Dermis microvascular lymphatic vessel endothelial cell (primary cell): Measurements from ENCODE around the gene C5AR2. TPM values are rescaled to one million over a fixed set of nuclear protein-coding genes. Genes with fewer than 3 reads are reported as not detected.
"Not testable (repeated sequence)": the region's sequence is repeated elsewhere in the genome, so short reads cannot be mapped to it uniquely, and the experiment has no call there.

Source experiments
- DNase-seq, 2 donors: peaks; one replicate each; pipeline versions ENCODE4 v3.0.0 to v3.0.0-alpha.2; 2010; ENCODE audit warnings: low read depth in 2 of 2
- total RNA-seq: library from RNA; depleted of rRNA; stranded (reverse); fragments of >200 nt; gene quantifications from 2 replicates; pipeline ENCODE4 v1.2.1, GENCODE V29; 2014

C5AR2 gene
- total RNA-seq = 0.13 TPM in 2 replicates

DNA sequence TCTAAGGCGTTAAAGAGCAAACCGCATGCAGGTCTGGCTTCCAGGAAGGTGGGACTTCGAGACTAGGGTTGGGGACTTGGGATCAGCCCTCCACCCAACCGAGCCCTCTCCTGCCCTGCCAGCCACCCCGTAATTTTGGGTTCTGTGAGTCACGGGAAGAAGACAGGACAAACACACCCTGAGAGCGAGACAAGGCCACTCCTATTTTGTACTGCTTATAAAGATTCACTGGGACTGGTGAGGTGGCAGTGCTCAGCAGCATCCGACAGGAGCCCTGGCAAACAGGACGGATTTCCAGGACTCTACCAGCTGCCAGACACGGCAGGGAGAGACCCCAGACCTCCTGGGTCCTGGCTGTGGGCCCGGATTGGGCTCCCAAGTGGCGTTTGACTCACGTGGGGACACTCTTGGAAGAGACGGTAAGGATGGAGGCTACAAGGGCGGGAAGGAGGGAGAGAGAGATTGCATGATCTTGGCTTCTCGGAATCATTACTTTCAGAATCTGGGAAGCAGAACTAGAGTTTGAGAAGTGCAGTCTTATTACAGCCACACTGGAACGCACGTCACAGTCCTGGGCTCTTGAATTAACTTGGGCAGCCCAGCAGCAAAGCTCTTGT lies at the start of gene C5AR2:
TSS of gene C5AR2 (plus strand) at position 245 of the 617 bp plus-strand sequence. CDS start 8,625 bp downstream, outside the sequence.
- no peak for DNase-seq

DNA sequence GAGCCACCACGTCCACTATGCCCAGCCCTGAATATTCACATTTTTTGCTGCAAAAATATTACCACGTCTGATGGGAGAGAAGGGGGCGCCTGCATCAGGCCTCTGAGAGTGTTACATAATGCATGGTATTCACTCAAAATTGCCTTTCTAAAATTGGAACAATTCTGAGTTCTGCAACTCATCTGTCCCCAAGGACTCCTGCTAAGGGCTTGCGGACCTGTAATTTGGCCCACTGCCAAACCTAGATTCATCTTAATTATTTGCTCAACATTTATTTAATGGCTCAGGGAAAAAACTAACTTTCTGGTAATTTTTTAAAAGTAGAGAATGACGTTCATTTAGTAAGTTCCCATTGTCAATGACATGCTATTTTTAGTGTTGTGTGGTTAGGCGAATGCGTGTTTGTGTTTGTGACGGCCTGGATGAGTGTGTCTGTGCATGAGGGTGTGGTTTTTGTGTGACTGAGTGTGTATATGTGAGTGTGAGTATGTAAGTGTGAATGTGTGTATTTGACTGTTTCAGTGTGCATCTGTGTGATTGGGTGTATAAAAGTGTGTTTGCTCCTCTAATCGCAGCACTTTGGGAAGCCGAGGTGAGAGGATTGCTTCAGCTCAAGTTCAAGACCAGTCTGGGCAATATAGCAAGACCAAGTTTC lies 48.4 kb upstream of the C5AR2 start:
- no peak for DNase-seq

DNA sequence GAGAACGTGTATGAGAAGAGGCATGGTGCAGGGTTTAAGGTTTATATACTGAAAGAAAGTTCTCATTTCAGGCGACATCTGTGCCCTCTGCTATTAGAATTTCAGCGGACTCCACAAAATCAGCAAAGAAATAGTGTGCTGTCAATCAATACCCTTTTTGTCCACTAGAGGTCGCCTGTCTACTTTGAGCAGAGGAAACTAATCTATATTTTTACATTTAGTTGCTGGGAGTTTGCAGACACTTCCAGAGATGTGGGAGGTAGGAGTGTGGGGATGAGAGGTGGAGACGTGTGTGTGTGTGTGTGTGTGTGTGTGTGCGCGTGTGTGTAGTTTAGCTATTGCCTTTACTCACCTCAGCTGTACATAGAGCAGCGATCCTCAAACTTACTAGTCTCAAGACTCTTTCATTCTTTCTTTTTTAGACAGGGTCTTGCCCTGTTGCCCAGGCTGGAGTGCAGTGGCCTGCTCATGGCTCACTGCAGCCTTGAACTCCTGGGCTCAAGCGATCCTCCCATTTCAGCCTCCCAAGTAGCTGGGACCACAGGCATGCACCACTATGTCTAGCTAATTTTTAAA lies 47.6 kb upstream of the C5AR2 start:
- DNase-seq = peak; percentile 52 to 59

DNA sequence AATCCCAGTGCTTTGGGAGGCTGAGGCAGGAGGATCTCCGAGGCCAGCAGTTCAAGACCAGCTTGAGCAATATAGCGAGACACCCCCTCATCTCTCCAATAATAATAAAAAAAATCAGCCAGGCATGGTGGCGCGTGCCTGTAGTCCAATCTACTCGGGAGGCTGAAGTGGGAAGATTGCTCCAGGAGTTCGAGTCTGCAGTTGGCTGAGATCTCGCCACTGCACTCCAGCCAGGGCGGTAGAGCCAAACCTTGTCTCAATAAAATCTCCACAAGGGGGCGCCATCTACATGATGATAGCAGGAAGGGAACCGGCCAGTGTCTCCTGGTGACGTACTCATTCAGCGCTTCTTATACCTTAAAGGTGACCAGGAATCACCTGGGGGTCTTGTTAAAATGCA lies 35.9 kb upstream of the C5AR2 start:
- peak; percentile 61 to 83 for DNase-seq

DNA sequence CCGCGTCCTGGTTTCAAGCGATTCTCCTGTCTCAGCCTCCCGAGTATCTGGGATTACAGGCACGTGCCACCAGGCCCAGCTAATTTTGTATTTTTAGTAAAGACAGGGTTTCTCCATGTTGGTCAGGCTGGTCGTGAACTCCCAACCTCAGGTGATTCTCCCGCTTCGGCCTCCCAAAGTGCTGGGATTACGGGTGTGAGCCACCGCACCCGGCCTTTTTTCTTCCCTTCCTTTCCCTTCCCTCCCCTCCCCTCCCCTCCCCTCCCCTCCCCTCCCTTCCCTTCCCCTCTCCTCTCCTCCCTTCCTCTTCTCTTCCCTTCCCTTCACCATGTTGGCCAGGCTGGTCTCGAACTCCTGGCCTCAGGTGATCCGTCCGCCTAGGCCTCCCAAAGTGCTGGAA lies 31.1 kb upstream of the C5AR2 start:
- not testable (repeated sequence) for DNase-seq

DNA sequence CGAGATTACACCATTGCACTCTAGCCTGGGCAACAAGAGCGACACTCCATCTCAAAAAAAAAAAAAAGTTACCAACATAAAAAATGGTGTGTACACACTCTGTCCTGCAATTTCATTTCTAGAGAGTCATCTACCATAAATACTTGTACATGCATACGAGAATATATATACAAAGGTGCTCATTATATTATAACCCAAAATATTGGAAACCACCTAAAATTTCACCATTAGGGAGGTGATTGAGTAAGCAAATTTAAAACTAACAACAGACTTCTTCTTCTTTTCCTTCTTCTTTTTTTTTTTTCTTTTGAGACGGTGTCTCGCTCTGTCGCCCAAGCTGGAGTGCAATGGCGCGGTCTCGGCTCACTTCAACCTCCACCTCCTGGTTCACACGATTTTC lies 29.7 kb upstream of the C5AR2 start:
- no peak for DNase-seq

DNA sequence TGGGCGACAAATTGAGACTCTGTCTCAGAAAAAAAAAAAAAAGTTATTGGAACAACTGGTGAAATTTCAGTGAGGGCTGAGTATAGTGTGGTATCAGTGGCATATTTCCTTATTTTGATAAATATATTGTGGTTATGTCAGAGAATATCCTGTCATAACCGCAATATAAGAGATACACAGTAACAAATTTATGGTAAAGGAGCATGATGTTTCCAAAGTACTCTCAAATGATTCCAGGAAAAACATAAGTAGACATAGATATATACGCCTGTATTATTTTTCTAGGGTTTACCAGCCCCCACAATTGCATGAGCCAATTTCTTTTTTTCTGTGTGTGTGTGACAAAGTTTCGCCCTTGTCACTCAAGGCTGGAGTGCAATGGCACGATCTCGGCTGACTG lies 28.0 kb upstream of the C5AR2 start:
- DNase-seq = no peak

DNA sequence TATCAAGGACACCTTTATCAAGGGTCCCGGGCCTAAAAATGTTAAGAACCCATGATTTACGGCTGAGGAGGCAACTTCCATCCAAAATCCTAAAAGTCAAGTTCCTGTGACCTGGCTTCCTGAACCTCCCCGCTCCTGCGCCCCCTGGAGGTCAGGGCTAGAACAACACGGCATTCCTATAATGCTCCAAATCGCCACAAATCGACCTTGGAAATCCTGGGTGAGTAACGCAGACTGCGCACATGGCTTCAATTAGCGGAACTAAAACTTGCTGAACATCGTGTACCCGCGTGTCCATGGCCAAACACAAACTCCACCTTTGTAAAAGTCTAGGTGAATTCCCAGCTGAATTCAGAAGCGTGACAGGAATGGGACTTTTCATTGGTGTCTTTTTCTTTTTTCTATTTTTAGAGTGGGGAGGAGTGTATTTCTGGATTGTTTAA lies 26.6 kb upstream of the C5AR2 start:
- DNase-seq = peak in 1 of 2 donors; percentile 50

DNA sequence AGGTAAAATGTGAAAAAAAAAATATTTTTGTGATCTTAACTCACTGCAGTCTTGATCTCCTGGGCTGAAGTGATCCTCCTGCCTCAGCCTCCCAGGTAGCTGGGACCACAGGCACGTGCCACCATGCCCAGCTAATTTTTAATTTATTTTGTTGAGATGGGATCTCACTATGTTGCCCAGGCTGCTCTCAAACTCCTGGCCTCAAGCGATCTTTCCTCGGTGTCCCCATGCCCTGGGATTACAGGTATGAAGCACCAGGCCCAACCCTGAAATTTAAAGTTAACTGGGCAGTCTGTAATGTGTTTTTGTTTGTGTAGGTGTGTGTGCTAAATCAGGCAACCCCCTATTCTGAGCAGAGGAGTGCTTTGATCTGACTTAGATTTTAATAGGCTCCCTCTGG lies 25.7 kb upstream of the C5AR2 start:
- DNase-seq = no peak

DNA sequence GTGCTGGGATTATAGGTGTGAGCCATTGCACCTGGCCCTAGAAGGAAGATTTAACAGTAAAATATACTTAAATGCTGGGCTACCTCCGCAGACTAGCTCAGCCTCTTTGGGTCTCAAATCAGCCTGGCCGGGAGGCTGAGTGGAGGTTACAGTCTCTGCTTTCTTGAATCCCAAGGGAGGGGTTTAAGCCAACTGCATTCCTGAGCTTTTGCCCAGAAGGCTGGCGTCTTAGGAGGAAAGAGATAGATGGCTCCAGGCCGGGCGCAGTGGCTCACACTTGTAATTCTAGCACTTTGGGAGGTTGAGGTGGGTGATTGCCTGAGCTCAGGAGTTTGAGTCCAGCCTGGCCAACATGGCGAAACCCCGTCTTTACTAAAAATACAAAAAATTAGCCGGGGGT lies 22.9 kb upstream of the C5AR2 start:
- no peak for DNase-seq

DNA sequence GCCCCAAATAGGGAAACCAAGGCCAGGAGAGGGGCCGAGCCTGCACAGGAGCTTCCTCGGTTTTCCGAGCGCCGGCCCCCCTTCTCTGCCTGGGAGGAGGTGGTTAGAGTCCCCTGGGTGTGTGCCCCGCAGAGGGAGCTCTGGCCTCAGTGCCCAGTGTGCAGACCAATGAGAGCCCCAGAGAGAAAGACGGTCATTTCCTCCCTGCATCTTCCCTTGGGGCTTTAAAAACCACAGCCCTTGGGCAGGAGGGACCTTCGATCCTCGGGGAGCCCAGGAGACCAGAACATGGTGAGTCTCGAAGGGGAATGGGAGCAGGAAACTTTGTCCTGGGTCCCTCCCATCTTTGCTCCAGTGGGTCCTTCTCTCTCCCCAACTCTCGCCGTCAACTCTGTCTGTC lies 22.4 kb upstream of the C5AR2 start, which contains the start of gene C5AR1:
TSS of gene C5AR1 (plus strand) at position 254 of the 400 bp plus-strand sequence. CDS start at position 289, 35 bp downstream.
- DNase-seq = no peak

DNA sequence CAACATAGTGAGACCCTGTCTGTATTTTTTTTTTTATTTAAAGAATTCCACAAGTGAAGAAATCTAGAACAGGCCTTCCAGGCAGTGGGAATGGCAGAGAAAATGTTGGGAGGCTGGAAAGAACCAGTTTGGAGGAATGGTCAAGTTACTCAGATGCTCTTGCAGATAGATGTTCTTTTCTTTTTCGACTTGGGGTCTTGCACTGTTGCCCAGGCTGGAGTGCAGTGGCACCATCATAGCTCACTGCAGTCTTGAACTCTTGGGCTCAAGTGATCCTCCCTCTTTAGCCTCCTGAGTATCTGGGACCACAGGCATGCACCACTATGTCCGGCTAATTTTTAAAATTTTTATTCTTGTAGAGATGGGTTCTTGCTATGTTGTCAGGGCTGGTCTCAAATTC lies 21.7 kb upstream of the C5AR2 start:
- DNase-seq = no peak

DNA sequence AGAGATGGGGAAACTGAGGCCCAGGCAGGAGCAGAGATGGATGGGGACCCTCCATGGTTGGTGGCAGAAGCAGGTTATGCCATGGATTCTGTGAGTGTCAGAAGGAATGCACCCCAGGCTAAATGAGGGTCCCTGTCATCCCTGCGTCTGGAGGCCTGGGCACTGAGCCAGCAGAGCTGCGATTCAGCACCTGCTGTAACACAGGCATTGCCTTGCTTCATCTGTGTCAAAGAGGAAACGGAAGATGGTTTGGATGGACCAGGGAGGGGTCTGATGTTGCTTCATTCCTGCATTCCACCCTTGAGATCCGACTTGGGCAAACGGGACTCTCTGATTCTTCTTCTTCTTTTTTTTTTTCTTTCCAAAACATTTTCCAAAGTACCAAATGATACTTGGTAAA lies 21.2 kb upstream of the C5AR2 start:
- DNase-seq = no peak

DNA sequence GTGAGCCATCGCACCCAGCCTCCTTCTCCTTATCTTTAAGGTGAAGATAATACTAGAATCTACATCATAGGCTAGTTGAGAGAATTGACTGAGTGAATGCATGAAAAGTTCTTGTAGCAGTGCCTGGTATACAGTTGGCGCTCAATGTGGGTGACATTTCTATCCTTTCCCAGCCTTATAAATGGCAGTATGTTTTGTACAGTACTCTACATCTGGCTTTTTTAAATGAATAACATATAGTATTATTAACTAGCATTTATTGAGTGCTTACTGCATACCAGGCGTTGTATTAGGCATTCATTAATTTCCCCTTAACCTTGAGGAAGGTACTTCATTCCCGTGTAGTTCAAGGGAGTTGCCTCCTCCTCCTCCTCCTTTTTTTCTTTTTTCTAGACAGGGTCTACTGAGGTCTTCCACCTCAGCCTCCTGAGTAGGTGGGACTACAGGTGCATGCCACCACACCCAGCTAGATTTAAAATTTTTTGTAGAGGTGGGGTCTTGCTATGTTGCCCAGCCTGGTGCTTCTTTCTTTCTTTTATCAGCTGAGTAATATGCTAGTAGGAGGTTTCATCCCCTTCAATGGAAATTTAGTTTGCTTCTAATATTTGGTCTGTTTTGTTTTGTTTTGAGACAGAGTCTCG lies 19.5 kb upstream of the C5AR2 start:
- DNase-seq = no peak

DNA sequence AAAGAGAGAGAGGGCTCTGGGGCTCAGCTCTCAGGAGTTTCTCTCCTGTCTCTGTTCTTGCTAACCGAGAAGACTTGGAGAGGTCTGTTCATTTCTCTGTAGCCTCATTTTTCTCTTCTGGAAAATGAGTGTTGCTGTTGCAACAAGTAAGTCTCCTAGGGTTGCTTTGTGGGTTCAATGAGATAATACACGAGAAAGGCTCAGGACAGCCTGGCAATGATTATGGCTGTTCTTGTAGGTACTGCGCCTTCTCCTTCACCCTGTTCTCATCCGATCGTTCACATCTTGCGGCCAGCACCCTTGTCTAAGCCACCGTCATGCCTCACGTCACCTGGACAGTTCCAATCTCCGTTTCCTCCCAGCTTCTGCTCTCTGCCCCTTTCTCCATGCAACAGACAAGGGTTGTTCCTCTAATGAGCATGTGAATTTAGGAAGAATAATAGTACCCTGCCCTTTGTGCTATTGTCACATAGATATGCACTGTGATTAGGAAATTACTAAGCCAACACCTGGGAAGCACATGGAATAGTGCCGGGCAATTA lies 18.1 kb upstream of the C5AR2 start:
- no peak for DNase-seq

DNA sequence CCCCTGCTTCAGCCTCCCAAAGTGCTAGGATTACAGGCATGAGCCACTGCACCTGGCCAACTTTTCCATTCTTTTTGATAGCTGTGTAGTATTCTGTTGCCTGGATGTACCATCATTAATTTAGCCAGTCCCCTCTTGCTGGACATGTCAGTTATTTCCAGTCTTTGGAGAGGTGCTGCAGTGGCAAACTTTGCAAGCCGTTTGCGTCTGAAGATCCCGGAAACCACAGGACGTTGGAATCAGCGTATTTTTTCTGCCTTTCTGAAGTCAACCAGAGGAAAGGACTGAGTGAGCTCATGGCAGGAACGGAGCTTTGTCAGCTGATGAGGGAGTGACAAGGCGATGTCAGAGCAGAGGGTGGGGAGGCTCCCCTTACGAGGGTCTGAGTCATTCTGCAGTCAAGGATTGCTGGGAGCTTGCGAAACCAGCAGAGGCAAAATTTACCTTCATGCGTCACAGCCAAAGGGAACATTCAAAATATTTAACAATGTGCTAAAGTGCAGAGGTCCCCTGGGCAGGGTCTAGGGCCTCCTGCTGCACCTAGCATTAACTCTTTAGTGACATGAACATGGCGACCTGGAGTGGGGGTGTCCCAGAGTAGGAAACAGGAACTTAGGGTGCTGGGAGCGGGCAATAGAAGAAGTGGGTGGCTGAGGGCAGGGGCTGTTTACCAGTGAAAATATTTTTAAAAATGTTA lies 16.7 kb upstream of the C5AR2 start:
- peak in 1 of 2 donors; percentile 57 for DNase-seq

DNA sequence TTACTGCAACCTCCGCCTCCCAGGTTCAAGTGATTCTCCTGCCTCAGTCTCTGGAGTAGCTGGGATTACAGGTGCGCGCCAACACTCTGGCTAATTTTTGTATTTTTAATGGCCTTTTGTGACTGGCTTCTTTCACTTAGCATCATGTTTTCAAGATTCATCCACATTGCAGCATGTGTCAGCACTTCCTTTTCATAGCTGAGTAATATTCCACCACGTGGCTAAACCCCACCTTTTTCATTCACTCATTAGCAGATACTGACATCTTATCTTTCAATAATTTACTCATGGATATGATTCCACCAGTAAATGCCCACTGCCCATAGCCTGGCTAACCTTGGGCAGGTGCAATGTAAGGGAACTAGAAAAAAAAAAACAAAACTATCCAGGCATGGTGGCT lies 15.5 kb upstream of the C5AR2 start:
- DNase-seq = no peak

DNA sequence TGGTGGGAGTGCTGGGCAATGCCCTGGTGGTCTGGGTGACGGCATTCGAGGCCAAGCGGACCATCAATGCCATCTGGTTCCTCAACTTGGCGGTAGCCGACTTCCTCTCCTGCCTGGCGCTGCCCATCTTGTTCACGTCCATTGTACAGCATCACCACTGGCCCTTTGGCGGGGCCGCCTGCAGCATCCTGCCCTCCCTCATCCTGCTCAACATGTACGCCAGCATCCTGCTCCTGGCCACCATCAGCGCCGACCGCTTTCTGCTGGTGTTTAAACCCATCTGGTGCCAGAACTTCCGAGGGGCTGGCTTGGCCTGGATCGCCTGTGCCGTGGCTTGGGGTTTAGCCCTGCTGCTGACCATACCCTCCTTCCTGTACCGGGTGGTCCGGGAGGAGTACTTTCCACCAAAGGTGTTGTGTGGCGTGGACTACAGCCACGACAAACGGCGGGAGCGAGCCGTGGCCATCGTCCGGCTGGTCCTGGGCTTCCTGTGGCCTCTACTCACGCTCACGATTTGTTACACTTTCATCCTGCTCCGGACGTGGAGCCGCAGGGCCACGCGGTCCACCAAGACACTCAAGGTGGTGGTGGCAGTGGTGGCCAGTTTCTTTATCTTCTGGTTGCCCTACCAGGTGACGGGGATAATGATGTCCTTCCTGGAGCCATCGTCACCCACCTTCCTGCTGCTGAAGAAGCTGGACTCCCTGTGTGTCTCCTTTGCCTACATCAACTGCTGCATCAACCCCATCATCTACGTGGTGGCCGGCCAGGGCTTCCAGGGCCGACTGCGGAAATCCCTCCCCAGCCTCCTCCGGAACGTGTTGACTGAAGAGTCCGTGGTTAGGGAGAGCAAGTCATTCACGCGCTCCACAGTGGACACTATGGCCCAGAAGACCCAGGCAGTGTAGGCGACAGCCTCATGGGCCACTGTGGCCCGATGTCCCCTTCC lies 11.8 kb upstream of the C5AR2 start:
- no peak for DNase-seq

DNA sequence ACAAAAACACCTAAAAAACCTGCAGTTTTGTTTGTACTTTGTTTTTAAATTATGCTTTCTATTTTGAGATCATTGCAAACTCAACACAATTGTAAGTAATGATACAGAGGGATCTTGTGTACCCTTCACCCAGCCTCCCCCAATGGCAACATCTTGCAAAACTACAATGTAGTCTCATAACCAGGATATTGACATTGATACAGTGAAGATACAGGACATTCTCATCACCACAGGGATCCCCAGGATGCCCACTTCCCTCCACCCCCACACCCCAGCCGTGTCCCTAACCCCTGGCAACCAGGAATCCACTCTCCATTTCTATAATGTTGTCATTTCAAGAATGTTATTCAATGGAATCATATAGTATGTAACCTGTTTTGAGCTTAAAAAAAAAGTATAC lies 10.3 kb upstream of the C5AR2 start:
- DNase-seq = no peak

DNA sequence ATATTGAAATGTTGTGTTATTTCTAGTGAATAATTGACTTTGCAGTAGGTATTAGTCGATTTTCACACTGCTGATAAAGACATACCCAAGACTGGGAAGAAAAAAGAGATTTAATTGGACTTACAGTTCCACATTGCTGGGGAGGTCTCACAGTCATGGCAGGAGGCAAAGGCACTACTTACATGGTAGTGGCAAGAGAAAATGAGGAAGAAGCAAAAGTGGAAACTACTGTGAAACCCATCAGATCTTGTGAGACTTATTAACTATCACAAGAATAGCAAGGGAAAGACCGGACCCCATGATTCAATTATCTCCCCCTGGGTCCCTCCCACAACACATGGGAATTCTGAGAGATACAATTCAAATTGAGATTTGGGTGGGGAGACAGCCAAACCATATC lies 9.9 kb upstream of the C5AR2 start:
- DNase-seq = no peak
